ENCODE results near the gene MAP1B.

- TF ChIP-seq CTCF (IDR thresholded peaks at IDR 0.05) (no peak), POLR2AphosphoS5 (IDR thresholded peaks at IDR 0.05) (no peak)
Observed at GRCh38 chr5:72226950-72227349, 119.7 kb downstream of the MAP1B start.
